ENCODE measurements around the gene TUT1.
A peak's percentile ranks its signal among the peaks of the same experiment; 100 is the strongest.
"Not testable (repeated sequence)": the region's sequence is repeated elsewhere in the genome, so short reads cannot be mapped to it uniquely, and the experiment has no call there.

TUT1 gene

GRCh38 chr11:62579252-62579651, 12.1 kb downstream of the TUT1 start:
- Histone ChIP-seq H3K4me1 (peaks cover 18% of the 10 kb centered on the region), H3K9ac (no peak overlapping the region), H3K27ac (no peak overlapping the region), H4K20me1 (no peaks in the 10 kb centered on the region; the same call in 1 of the 2 replicates), H3K27me3 (no peaks in the 10 kb centered on the region), H3K9me3 (no peaks in the 10 kb centered on the region), H3K4me3 (no peak overlapping the region), H3K36me3 (peaks cover 91% of the 10 kb centered on the region), H3K4me2 (no peak overlapping the region)
- no peak for TF ChIP-seq Cebpa-rat (IDR thresholded peaks at IDR 0.05)

GRCh38 chr11:62578541-62578940, 12.8 kb downstream of the TUT1 start:
- peaks cover 18% of the 10 kb centered on the region for H3K4me1 ChIP-seq
- peaks cover 84% of the 10 kb centered on the region for H3K36me3 ChIP-seq
- no peak for TF ChIP-seq Cebpa-rat (IDR thresholded peaks at IDR 0.05)
- H3K27me3 ChIP-seq = no peaks in the 10 kb centered on the region
- H4K20me1 ChIP-seq = no peaks in the 10 kb centered on the region; the same call in 1 of the 2 replicates
- H3K4me2 ChIP-seq = no peak overlapping the region
- H3K9ac ChIP-seq = no peak overlapping the region
- no peak overlapping the region for H3K4me3 ChIP-seq
- no peak overlapping the region for H3K27ac ChIP-seq
- H3K9me3 ChIP-seq = no peaks in the 10 kb centered on the region

GRCh38 chr11:62577046-62577714, 14.1 kb downstream of the TUT1 start:
- TF ChIP-seq Cebpa-rat (IDR thresholded peaks at IDR 0.05) = no peak
- Histone ChIP-seq H3K4me1 (peaks cover 27% of the 10 kb centered on the region), H3K4me2 (no peak overlapping the region), H3K9ac (peak overlapping the region; percentile 48; the same call in 1 of the 2 replicates), H3K27me3 (no peaks in the 10 kb centered on the region), H3K9me3 (no peaks in the 10 kb centered on the region), H3K4me3 (no peak overlapping the region), H4K20me1 (peaks cover 12% of the 10 kb centered on the region), H3K27ac (0 out of 2 replicates have a peak overlapping the region, but pooled peaks have one; percentile 2), H3K36me3 (peaks cover 76% of the 10 kb centered on the region)

- H3K9ac ChIP-seq = peak overlapping the region; percentile 84; the same call in 1 of the 2 replicates
- peaks cover 40% of the 10 kb centered on the region for H3K4me1 ChIP-seq
- TF ChIP-seq Cebpa-rat (IDR thresholded peaks at IDR 0.05) = no peak
- H4K20me1 ChIP-seq = peaks cover 26% of the 10 kb centered on the region
- no peak overlapping the region for H3K4me3 ChIP-seq
- H3K27me3 ChIP-seq = no peaks in the 10 kb centered on the region
- H3K9me3 ChIP-seq = no peaks in the 10 kb centered on the region
- H3K36me3 ChIP-seq = peaks cover 76% of the 10 kb centered on the region
- H3K27ac ChIP-seq = peak overlapping the region; percentile 83; the same call in 1 of the 2 replicates
- peak overlapping the region; percentile 99; the same call in 1 of the 2 replicates for H3K4me2 ChIP-seq
Observed at GRCh38 chr11:62575837-62576236, 15.5 kb downstream of the TUT1 start.

DNA sequence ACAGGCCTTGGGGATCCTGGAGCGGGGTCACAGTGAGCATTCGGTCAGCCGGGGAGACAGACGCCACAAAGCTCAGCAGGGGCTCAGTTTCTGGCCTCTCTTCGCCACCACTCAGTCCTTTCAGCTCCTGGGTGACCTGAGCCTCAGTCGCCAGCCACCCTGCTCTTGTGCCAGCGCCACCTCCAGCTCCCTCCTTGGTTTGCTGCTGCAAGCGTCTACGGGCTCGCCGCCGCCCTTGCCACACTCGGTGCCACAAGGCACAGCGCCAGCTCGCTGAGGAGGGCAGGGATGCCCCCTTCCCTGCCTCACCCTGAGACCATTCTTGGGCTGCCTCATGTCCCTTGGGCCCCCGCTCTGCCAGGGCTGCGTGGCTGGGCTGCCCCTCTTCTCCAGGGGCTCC, 16.2 kb downstream of the TUT1 start:
- Histone ChIP-seq H3K4me1 (peaks cover 47% of the 10 kb centered on the region), H4K20me1 (peaks cover 33% of the 10 kb centered on the region), H3K4me2 (peak overlapping the region; percentile 99), H3K4me3 (peak overlapping the region; percentile 95), H3K9ac (peak overlapping the region; percentile 84), H3K27ac (peak overlapping the region; percentile 83), H3K36me3 (peaks cover 76% of the 10 kb centered on the region), H3K27me3 (no peaks in the 10 kb centered on the region), H3K9me3 (no peaks in the 10 kb centered on the region)
- TF ChIP-seq Cebpa-rat (IDR thresholded peaks at IDR 0.05) = no peak

GRCh38 chr11:62574363-62575071, 16.8 kb downstream of the TUT1 start:
- TF ChIP-seq Cebpa-rat (IDR thresholded peaks at IDR 0.05) = no peak
- Histone ChIP-seq H4K20me1 (peaks cover 39% of the 10 kb centered on the region), H3K4me2 (peak overlapping the region; percentile 99), H3K4me1 (peaks cover 54% of the 10 kb centered on the region), H3K36me3 (peaks cover 76% of the 10 kb centered on the region), H3K27ac (peak overlapping the region; percentile 83), H3K9me3 (no peaks in the 10 kb centered on the region), H3K4me3 (peak overlapping the region; percentile 95), H3K9ac (peak overlapping the region; percentile 84), H3K27me3 (no peaks in the 10 kb centered on the region)

DNA sequence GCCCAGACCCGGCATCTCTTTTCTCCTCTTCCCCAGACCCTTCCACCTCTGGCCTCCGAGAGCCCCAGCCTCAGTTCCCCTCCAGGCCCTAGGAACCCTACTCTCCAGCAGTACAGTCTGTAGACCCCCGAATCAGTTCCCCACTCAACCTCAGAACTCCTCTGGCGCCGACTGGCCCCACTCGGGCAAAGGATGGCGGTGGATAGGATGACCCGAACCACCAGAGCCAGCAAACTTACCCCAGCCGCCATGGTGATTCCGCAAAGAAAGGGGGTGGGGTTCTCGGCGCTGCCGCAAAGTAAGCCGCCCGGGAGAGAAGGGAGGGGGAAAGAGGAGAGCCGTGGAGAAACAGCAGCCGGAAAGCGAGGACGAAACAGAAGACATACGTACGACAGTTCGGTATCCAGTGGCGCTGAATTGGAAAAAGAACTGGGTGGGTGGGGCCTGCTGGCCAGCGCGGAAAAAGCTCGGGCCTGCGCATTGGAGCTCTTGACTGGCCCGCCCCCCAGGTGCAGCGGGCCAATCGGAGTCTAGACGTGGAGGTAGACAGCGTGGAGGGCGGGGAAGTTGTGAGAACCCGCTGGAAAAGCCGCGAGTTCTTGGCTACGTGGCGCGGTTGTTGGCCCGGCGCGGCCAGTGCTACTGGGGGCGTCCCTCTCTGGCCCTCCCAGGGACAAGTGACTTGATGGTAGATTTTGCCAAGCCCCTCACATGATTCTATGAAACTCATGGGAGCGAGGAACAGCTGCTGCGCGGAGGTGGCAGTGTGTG, 17.5 kb downstream of the TUT1 start, which contains the start of gene EEF1G:
TSS of gene EEF1G (minus strand) at position 300 of the 771 bp plus-strand sequence. CDS start at position 251, 49 bp downstream.
- peak within 1 kb of the TSS; percentile 93 for H3K27ac ChIP-seq
- no peaks in the 10 kb centered on the region for H3K27me3 ChIP-seq
- peaks cover 54% of the 10 kb centered on the region for H3K4me1 ChIP-seq
- H4K20me1 ChIP-seq = peaks cover 46% of the 10 kb centered on the region
- peak within 1 kb of the TSS; percentile 95 for H3K4me3 ChIP-seq
- no peaks in the 10 kb centered on the region for H3K9me3 ChIP-seq
- peaks cover 76% of the 10 kb centered on the region for H3K36me3 ChIP-seq
- H3K9ac ChIP-seq = peak within 1 kb of the TSS; percentile 98
- peak within 1 kb of the TSS; percentile 99 for H3K4me2 ChIP-seq
- TF ChIP-seq Cebpa-rat (IDR thresholded peaks at IDR 0.05) = no peak

DNA sequence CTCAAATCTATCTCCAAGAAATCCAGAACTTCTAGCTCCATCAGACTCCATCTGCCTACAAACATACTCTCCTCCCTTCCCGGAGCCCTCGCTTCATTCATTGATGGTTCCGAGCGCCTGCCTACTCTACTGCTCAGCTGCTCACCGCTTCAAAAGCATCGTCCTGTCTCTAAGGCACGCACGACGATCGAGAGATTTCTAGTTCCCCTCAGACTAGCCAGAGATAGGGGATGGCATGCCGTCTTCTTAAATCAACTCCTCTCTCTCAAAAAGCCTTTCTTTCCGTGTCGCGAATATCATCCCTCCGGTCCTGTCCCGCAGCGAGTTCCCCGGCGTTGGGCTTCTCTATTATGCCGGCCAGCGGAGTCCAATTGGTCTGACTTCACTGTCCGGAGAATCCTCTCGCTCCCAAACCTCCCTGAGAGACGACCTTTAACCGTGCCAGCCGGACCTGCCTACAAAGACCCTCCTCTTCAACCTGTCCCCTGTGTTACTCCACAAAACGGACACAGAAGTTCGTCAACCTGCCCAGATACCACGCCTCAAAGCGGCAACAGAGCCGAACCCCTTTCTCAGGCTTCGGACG, 18.2 kb downstream of the TUT1 start:
- Histone ChIP-seq H3K4me1 (peaks cover 54% of the 10 kb centered on the region), H3K9me3 (no peaks in the 10 kb centered on the region), H3K4me3 (peak overlapping the region; percentile 95), H3K9ac (peak overlapping the region; percentile 98), H4K20me1 (peaks cover 53% of the 10 kb centered on the region), H3K27ac (peak overlapping the region; percentile 93), H3K27me3 (no peaks in the 10 kb centered on the region), H3K4me2 (peak overlapping the region; percentile 93), H3K36me3 (peaks cover 76% of the 10 kb centered on the region)
- TF ChIP-seq Cebpa-rat (IDR thresholded peaks at IDR 0.05) = no peak

DNA sequence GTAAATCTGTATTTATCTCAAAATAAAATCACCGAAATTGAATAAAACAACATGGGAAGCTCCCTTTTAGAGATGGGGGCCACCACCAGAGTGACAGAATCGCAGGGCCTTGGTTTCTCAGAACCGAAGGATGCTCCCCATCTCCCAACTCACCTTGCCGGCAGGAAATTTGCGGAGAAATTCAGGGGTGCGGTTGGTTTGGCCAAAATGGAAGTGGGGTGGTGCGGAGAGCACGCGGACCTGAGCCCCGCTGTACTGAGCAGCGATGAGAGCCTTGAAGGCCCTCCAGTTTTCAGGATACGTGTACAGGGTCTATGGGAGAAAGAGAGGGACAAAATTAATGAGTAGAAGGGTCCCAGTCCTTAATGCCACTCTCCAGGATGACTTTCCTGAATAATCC, 18.9 kb downstream of the TUT1 start:
- no peaks in the 10 kb centered on the region for H3K27me3 ChIP-seq
- H3K36me3 ChIP-seq = peaks cover 76% of the 10 kb centered on the region
- peak overlapping the region; percentile 93 for H3K4me2 ChIP-seq
- H3K4me3 ChIP-seq = peak overlapping the region; percentile 95
- TF ChIP-seq Cebpa-rat (IDR thresholded peaks at IDR 0.05) = no peak
- H3K9ac ChIP-seq = peak overlapping the region; percentile 98
- peaks cover 60% of the 10 kb centered on the region for H4K20me1 ChIP-seq
- H3K4me1 ChIP-seq = peaks cover 54% of the 10 kb centered on the region
- no peaks in the 10 kb centered on the region for H3K9me3 ChIP-seq
- peak overlapping the region; percentile 93 for H3K27ac ChIP-seq

DNA sequence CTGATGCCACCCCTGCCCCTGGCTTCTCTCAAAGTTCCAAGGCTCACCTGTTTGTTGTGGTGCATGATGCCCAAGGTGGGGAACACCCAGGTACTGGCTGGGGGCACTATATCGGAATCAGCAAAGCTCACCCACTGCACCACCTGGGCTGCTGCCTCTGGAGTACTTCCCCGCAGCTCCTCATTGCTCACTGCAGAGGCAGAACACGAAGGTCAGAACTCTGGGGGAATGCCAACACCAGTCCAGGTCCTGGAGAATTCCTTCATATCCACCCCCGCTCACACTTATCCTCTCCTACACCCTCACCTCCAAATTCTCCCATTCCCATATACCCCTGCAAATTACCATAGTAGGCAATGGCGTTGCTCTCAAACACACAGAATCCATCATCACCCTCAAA, 19.8 kb downstream of the TUT1 start:
- not testable (repeated sequence) for H3K27me3 ChIP-seq, H3K27ac ChIP-seq, H3K9me3 ChIP-seq
- Histone ChIP-seq H3K9ac (peak overlapping the region; percentile 98; the same call in 1 of the 2 replicates), H3K36me3 (peaks cover 76% of the 10 kb centered on the region), H3K4me2 (peak overlapping the region; percentile 93), H3K4me1 (peaks cover 54% of the 10 kb centered on the region), H4K20me1 (peaks cover 69% of the 10 kb centered on the region), H3K4me3 (0 out of 2 replicates have a peak overlapping the region, but pooled peaks have one; percentile 95)

GRCh38 chr11:62570903-62571302, 20.4 kb downstream of the TUT1 start:
- H3K9ac ChIP-seq = peak overlapping the region; percentile 98; the same call in 1 of the 2 replicates
- H4K20me1 ChIP-seq = peaks cover 75% of the 10 kb centered on the region
- peaks cover 51% of the 10 kb centered on the region for H3K4me1 ChIP-seq
- H3K9me3 ChIP-seq, H3K4me3 ChIP-seq, H3K27ac ChIP-seq, H3K27me3 ChIP-seq: not testable (repeated sequence)
- H3K36me3 ChIP-seq = peaks cover 76% of the 10 kb centered on the region
- H3K4me2 ChIP-seq = peak overlapping the region; percentile 93

Measured in BLaER1 (cell line).